Caco-2 (cell line): ENCODE results near the gene ERBB4. TPM values are rescaled to one million over a fixed set of nuclear protein-coding genes. Genes with fewer than 3 reads are reported as not detected.

Experiments
- BruUV-seq: library from RNA; stranded (reverse); fragments of 400-500 nt; replicated peaks from 2 replicates; lab custom pipeline; 2021; lab: Mats Ljungman, UMichigan
- CTCF ChIA-PET: fragments of 300-600 bp; sonication (Branson Sonifier 250); formaldehyde crosslinking; loops from one replicate; lab custom pipeline; 2022; ENCODE audit warnings: antibody characterized with exemption; lab: Charles Lee
- POLR2A ChIA-PET: fragments of 300-600 bp; sonication (Branson Sonifier 250); formaldehyde crosslinking; loops from one replicate; lab custom pipeline; 2022; ENCODE audit warnings: antibody characterized with exemption; lab: Charles Lee
- DNase-seq, 2 experiments: peaks; one replicate each; pipeline versions ENCODE4 v3.0.0 to v3.0.0-alpha.2; 2020 to 2022
- H3K27me3 ChIP-seq: replicated peaks from 2 replicates; pipeline ENCODE4 v1.6.0; 2011; ENCODE audit warnings: low read length; ENCODE audit not compliant: control insufficient read depth, insufficient read depth
- H3K36me3 ChIP-seq: 2 replicates; pipeline ENCODE4 v1.5.1; 2011; ENCODE audit warnings: low read length; ENCODE audit not compliant: control insufficient read depth, insufficient read depth
- H3K4me1 ChIP-seq: fragments of 250-450 bp; sonication (Bioruptor Pico); 2 replicates; pipeline ENCODE4 v1.5.1; 2020; ENCODE audit warnings: mild to moderate bottlenecking
- H3K4me3 ChIP-seq: 2 replicates; pipeline ENCODE4 v1.5.1; 2011; ENCODE audit warnings: low read depth, mild to moderate bottlenecking, control low read depth, low read length
- H3K9me3 ChIP-seq: fragments of 250-450 bp; sonication (Bioruptor Pico); 2 replicates; pipeline ENCODE4 v1.5.1; 2020; ENCODE audit warnings: mild to moderate bottlenecking, moderate library complexity
- H3K27ac Mint-ChIP-seq: one replicate; pipeline ENCODE4 v1.8.0; 2022; ENCODE audit warnings: mixed read lengths; ENCODE audit not compliant: unreplicated experiment
- H3K27me3 Mint-ChIP-seq: one replicate; pipeline ENCODE4 v1.8.0; 2022; ENCODE audit warnings: mixed read lengths; ENCODE audit not compliant: insufficient read depth, unreplicated experiment
- H3K36me3 Mint-ChIP-seq: one replicate; pipeline ENCODE4 v1.8.0; 2022; ENCODE audit warnings: mild to moderate bottlenecking, mixed read lengths; ENCODE audit not compliant: insufficient read depth, unreplicated experiment
- H3K4me1 Mint-ChIP-seq: one replicate; pipeline ENCODE4 v1.8.0; 2022; ENCODE audit warnings: low read depth, mixed read lengths; ENCODE audit not compliant: unreplicated experiment
- H3K4me3 Mint-ChIP-seq: one replicate; pipeline ENCODE4 v1.8.0; 2022; ENCODE audit warnings: mild to moderate bottlenecking, moderate library complexity, mixed read lengths; ENCODE audit not compliant: unreplicated experiment
- H3K9me3 Mint-ChIP-seq: one replicate; pipeline ENCODE4 v1.8.0; 2022; ENCODE audit warnings: mixed read lengths; ENCODE audit not compliant: unreplicated experiment
- intact Hi-C: fragments of 100-400 bp; cut with micrococcal nuclease; formaldehyde crosslinking; loops from one replicate; pipeline ENCODE4 v1.10.0; 2022; ENCODE audit not compliant: unreplicated experiment
- total RNA-seq: library from RNA; stranded (reverse); gene quantifications from 2 replicates; pipeline ENCODE4 v1.2.3, GENCODE V29; 2022
- TF ChIP-seq, protein P1 (sequence below), 2 experiments: fragments of 200-600 bp in 1 of 2; IDR thresholded peaks; 1 replicate in 1 of 2; 2 replicates in 1 of 2; pipeline versions ENCODE4 v1.5.1 to v1.8.0; 2011 to 2022; ENCODE audit warnings: antibody characterized with exemption in 1 of 2, control low read depth in 1 of 2, inconsistent platforms in 1 of 2, low read depth in 1 of 2, low read length in 1 of 2, mild to moderate bottlenecking in 1 of 2, moderate library complexity in 1 of 2; ENCODE audit not compliant: insufficient read depth in 1 of 2, severe bottlenecking in 1 of 2, unreplicated experiment in 1 of 2

ERBB4 gene
- total RNA-seq, 1 experiment from 2014 or later, result not detected

GRCh38 chr2:212237350-212238095 is 301.1 kb downstream of the ERBB4 start:
- CTCF ChIA-PET, result no interaction called here
- intact Hi-C loops, result no loop called here
- no TSS peak for BruUV-seq
- H3K27me3 ChIP-seq, result no peaks in the 10 kb centered on the region
- Mint-ChIP-seq H3K36me3 (no peaks in the 10 kb centered on the region), H3K4me3 (no peak overlapping the region), H3K27ac (no peak overlapping the region), H3K4me1 (no peaks in the 10 kb centered on the region), H3K9me3 (no peaks in the 10 kb centered on the region), H3K27me3 (peaks cover 6% of the 10 kb centered on the region)
- H3K9me3 ChIP-seq, result no peaks in the 10 kb centered on the region
- POLR2A ChIA-PET, result no interaction called here
- no peak overlapping the region for H3K4me3 ChIP-seq
- H3K4me1 ChIP-seq, result no peaks in the 10 kb centered on the region
- DNase-seq, result no peak
- TF ChIP-seq, protein P1, sequence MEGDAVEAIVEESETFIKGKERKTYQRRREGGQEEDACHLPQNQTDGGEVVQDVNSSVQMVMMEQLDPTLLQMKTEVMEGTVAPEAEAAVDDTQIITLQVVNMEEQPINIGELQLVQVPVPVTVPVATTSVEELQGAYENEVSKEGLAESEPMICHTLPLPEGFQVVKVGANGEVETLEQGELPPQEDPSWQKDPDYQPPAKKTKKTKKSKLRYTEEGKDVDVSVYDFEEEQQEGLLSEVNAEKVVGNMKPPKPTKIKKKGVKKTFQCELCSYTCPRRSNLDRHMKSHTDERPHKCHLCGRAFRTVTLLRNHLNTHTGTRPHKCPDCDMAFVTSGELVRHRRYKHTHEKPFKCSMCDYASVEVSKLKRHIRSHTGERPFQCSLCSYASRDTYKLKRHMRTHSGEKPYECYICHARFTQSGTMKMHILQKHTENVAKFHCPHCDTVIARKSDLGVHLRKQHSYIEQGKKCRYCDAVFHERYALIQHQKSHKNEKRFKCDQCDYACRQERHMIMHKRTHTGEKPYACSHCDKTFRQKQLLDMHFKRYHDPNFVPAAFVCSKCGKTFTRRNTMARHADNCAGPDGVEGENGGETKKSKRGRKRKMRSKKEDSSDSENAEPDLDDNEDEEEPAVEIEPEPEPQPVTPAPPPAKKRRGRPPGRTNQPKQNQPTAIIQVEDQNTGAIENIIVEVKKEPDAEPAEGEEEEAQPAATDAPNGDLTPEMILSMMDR (IDR thresholded peaks at IDR 0.05; ENCODE audit: insufficient read depth in 1 of 2, low read depth in 1 of 2, low read length in 1 of 2, severe bottlenecking in 1 of 2, unreplicated experiment in 1 of 2), result no peak
- H3K36me3 ChIP-seq, result no peaks in the 10 kb centered on the region

- Histone ChIP-seq H3K9me3 (no peaks in the 10 kb centered on the region), H3K4me1 (no peaks in the 10 kb centered on the region), H3K4me3 (no peak overlapping the region), H3K27me3 (no peaks in the 10 kb centered on the region), H3K36me3 (no peaks in the 10 kb centered on the region)
- peaks cover 3% of the 10 kb centered on the region for H3K27me3 Mint-ChIP-seq
- TF ChIP-seq, protein P1 (IDR thresholded peaks at IDR 0.05; ENCODE audit: insufficient read depth in 1 of 2, low read depth in 1 of 2, low read length in 1 of 2, severe bottlenecking in 1 of 2, unreplicated experiment in 1 of 2), result no peak
- ChIA-PET CTCF (no interaction called here), POLR2A (no interaction called here)
- H3K36me3 Mint-ChIP-seq, result no peaks in the 10 kb centered on the region
- no peak overlapping the region for H3K4me3 Mint-ChIP-seq
- intact Hi-C loops, result no loop called here
- H3K27ac Mint-ChIP-seq, result no peak overlapping the region
- BruUV-seq, result no TSS peak
- H3K4me1 Mint-ChIP-seq, result no peaks in the 10 kb centered on the region
- no peaks in the 10 kb centered on the region for H3K9me3 Mint-ChIP-seq
- no peak for DNase-seq
Observed at GRCh38 chr2:212228743-212229171, 309.8 kb downstream of the ERBB4 start.

- Mint-ChIP-seq H3K27ac (no peak overlapping the region), H3K4me3 (no peak overlapping the region), H3K27me3 (peaks cover 3% of the 10 kb centered on the region), H3K4me1 (no peaks in the 10 kb centered on the region), H3K36me3 (no peaks in the 10 kb centered on the region), H3K9me3 (no peaks in the 10 kb centered on the region)
- Histone ChIP-seq H3K4me1 (no peaks in the 10 kb centered on the region), H3K4me3 (no peak overlapping the region), H3K36me3 (no peaks in the 10 kb centered on the region), H3K9me3 (no peaks in the 10 kb centered on the region), H3K27me3 (no peaks in the 10 kb centered on the region)
- TF ChIP-seq, protein P1 (IDR thresholded peaks at IDR 0.05; ENCODE audit: insufficient read depth in 1 of 2, low read depth in 1 of 2, low read length in 1 of 2, severe bottlenecking in 1 of 2, unreplicated experiment in 1 of 2), result no peak
- no TSS peak for BruUV-seq
- no peak for DNase-seq
- ChIA-PET CTCF (no interaction called here), POLR2A (no interaction called here)
- intact Hi-C loops, result no loop called here
Observed at GRCh38 chr2:212227755-212228154, 310.8 kb downstream of the ERBB4 start.
